A549 (cell line): ENCODE data around the gene COPS9. TPM values are rescaled to one million over a fixed set of nuclear protein-coding genes. Genes with fewer than 3 reads are reported as not detected.

ENCODE experiments used
- ATAC-seq, 2 experiments: fragments of 200-7000 bp in 1 of 2; fragments of >200 bp in 1 of 2; cut with Nextera tagmentation in 1 of 2; cut with Tn5 transposase in 1 of 2; 3 replicates each; pipeline versions ENCODE4 v1.8.0 to v1.9.1; 2018 to 2020; ENCODE audit warnings: mild to moderate bottlenecking in 1 of 2, moderate library complexity in 1 of 2
- CTCF ChIA-PET: fragments of 300-600 bp; sonication (Branson Sonifier 250); formaldehyde crosslinking; extraction: SDS; loops from one replicate; lab custom pipeline; 2021; ENCODE audit warnings: antibody characterized with exemption, inconsistent platforms; lab: Yijun Ruan, JAX
- POLR2A ChIA-PET: fragments of 350-600 bp; formaldehyde crosslinking; extraction: SDS; loops from one replicate; lab custom pipeline; 2021; ENCODE audit warnings: antibody characterized with exemption, inconsistent platforms; lab: Yijun Ruan, JAX
- DNase-seq, 2 experiments: peaks; one replicate each; pipeline versions ENCODE4 v3.0.0 to v3.0.0-alpha.2; 2011 to 2016; ENCODE audit warnings: low read depth in 1 of 2, low spot score in 1 of 2
- FAIRE-seq: peaks from 2 replicates; lab custom pipeline; 2011; peaks lifted over from hg19 to GRCh38; lab: Jason Lieb, UNC
- H3K27ac ChIP-seq, 2 experiments: fragments of >200 bp; sonication (Bioruptor Twin); formaldehyde crosslinking; 3 replicates each; pipeline ENCODE4 v1.5.1; 2016 to 2017
- H3K4me1 ChIP-seq: fragments of >200 bp; sonication (Bioruptor Twin); formaldehyde crosslinking; 3 replicates; pipeline ENCODE4 v1.6.1; 2016
- H3K4me2 ChIP-seq: fragments of >200 bp; sonication (Bioruptor Twin); formaldehyde crosslinking; 3 replicates; pipeline ENCODE4 v1.6.1; 2016
- H3K4me3 ChIP-seq: fragments of >200 bp; sonication (Bioruptor Twin); formaldehyde crosslinking; 3 replicates; pipeline ENCODE4 v1.5.1; 2016
- H3K9me3 ChIP-seq: fragments of >200 bp; sonication (Bioruptor Twin); formaldehyde crosslinking; 3 replicates; pipeline ENCODE4 v1.6.1; 2016
- CBX2 ChIP-seq: fragments of 200-600 bp; sonication (generic); IDR thresholded peaks from 2 replicates; pipeline ENCODE4 v1.6.1; 2016; ENCODE audit warnings: low read depth, mild to moderate bottlenecking, borderline replicate concordance
- CBX8 ChIP-seq: fragments of 200-600 bp; sonication (generic); IDR thresholded peaks from 2 replicates; pipeline ENCODE4 v1.6.1; 2016
- CEBPB ChIP-seq, 2 experiments: fragments of >200 bp in 1 of 2; sonication (Bioruptor Twin) in 1 of 2; formaldehyde crosslinking in 1 of 2; IDR thresholded peaks; 2 replicates each; pipeline ENCODE4 v1.6.1; 2012 to 2016
- CHD4 ChIP-seq: fragments of 200-600 bp; sonication (generic); IDR thresholded peaks from 2 replicates; pipeline ENCODE4 v1.6.1; 2016; ENCODE audit warnings: antibody characterized with exemption, mild to moderate bottlenecking, borderline replicate concordance
- FOSB ChIP-seq: fragments of 250-450 bp; sonication (Bioruptor Pico); IDR thresholded peaks from 2 replicates; pipeline ENCODE4 v1.5.0; 2020; ENCODE audit warnings: mild to moderate bottlenecking, moderate library complexity
- HDAC2 ChIP-seq: fragments of 200-600 bp; sonication (generic); IDR thresholded peaks from 2 replicates; pipeline ENCODE4 v1.6.1; 2016
- KDM5A ChIP-seq: fragments of 200-600 bp; sonication (generic); IDR thresholded peaks from 2 replicates; pipeline ENCODE4 v1.6.1; 2016; ENCODE audit warnings: antibody characterized with exemption, mild to moderate bottlenecking
- MAFK ChIP-seq: fragments of 450-650 bp; IDR thresholded peaks from 2 replicates; pipeline ENCODE4 v1.6.1; 2014; ENCODE audit not compliant: partially characterized antibody
- NR3C1 ChIP-seq: fragments of >200 bp; sonication (Bioruptor Twin); formaldehyde crosslinking; IDR thresholded peaks from 3 replicates; pipeline ENCODE4 v1.6.1; 2017
- RCOR1 ChIP-seq: fragments of 150-350 bp; IDR thresholded peaks from 2 replicates; pipeline ENCODE4 v1.6.1; 2014; ENCODE audit warnings: antibody characterized with exemption, low read length, low read depth
- RFX5 ChIP-seq: fragments of 450-650 bp; IDR thresholded peaks from 2 replicates; pipeline ENCODE4 v1.7.1; 2014; ENCODE audit warnings: antibody characterized with exemption, mild to moderate bottlenecking, moderate library complexity
- SMC3 ChIP-seq: fragments of >200 bp; sonication (Bioruptor Twin); formaldehyde crosslinking; IDR thresholded peaks from 3 replicates; pipeline ENCODE4 v1.6.1; 2018; ENCODE audit warnings: inconsistent platforms
- ZC3H11A ChIP-seq: fragments of 450-650 bp; IDR thresholded peaks from 2 replicates; pipeline ENCODE4 v1.6.1; 2014; ENCODE audit warnings: antibody characterized with exemption, mild to moderate bottlenecking
- ZNF302 ChIP-seq: fragments of 250-450 bp; sonication (Bioruptor Pico); IDR thresholded peaks from 2 replicates; pipeline ENCODE4 v1.9.0; 2021; ENCODE audit warnings: inconsistent platforms, mild to moderate bottlenecking, moderate library complexity
- ZSCAN20 ChIP-seq: fragments of 250-450 bp; sonication (Bioruptor Pico); IDR thresholded peaks from 2 replicates; pipeline ENCODE4 v1.8.0; 2022; ENCODE audit warnings: mild to moderate bottlenecking, moderate library complexity
- WGBS: methylation state at CpG from one replicate; pipeline ENCODE4 v1.1.6; 2017; ENCODE audit errors: missing lambda C conversion rate; 5-methylcytosine and 5-hydroxymethylcytosine counted together
- polyA plus RNA-seq, 4 experiments: library from polyadenylated mRNA; depleted of rRNA in 3 of 4; stranded (reverse); fragments of >200 nt; fragmentation: RNase III in 1 of 4; extraction: RNeasy Plus Mini Kit Qiagen cat#74134 plus additional on column Dnase treatment in 1 of 4; gene quantifications; 2 replicates in 3 of 4; 3 replicates in 1 of 4; pipeline ENCODE4 v1.2.3, GENCODE V29; 2011 to 2017
- TF ChIP-seq, protein P1 (sequence below): fragments of >200 bp; sonication (Bioruptor Twin); formaldehyde crosslinking; IDR thresholded peaks from 3 replicates; pipeline ENCODE4 v1.5.1; 2016
- TF ChIP-seq, protein P2 (sequence below): fragments of >200 bp; sonication (Bioruptor Twin); formaldehyde crosslinking; IDR thresholded peaks from 2 replicates; pipeline ENCODE4 v1.6.1; 2016
- TF ChIP-seq, protein P3 (sequence below): fragments of 250-450 bp; sonication (Bioruptor Pico); IDR thresholded peaks from 2 replicates; pipeline ENCODE4 v1.5.0; 2020; ENCODE audit warnings: low read depth, mild to moderate bottlenecking, moderate library complexity
- TF ChIP-seq, protein P4 (sequence below): IDR thresholded peaks from 2 replicates; pipeline ENCODE4 v1.6.1; 2012
- TF ChIP-seq, protein P5 (sequence below): IDR thresholded peaks from 2 replicates; pipeline ENCODE4 v1.6.1; 2012; ENCODE audit warnings: low read depth, borderline replicate concordance

The COPS9 gene
- polyA plus RNA-seq, 2 of the 4 experiments (the other 2 are of a cell fraction): 321 to 356 TPM

DNA sequence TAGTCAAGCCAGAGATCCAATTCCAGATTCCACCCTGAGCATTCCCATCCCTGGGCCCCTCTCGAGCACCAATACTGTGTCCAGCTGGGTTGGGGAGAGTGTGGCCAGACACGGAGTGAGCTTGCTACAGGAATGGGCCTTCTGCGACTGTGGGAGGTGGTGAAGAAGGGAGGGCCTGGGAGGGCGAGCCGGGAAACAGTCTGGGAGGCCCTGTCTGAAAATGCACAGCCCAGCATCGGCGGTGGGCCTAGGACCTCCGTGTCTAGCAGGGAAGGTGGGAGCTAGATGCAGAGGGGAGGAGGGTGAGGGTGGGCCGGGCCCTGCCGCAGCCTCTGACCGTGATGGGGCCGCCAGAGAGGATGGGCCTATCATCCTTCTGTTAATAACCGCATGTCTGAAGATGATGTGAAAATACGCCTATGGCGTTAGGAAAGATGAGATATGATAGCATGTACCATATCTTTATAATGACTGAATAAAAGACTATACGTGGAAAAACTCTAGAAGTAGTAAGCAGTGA is 6.2 kb upstream of the COPS9 start (continued):
- no peak for TF ChIP-seq NR3C1
- TF ChIP-seq, protein P1, sequence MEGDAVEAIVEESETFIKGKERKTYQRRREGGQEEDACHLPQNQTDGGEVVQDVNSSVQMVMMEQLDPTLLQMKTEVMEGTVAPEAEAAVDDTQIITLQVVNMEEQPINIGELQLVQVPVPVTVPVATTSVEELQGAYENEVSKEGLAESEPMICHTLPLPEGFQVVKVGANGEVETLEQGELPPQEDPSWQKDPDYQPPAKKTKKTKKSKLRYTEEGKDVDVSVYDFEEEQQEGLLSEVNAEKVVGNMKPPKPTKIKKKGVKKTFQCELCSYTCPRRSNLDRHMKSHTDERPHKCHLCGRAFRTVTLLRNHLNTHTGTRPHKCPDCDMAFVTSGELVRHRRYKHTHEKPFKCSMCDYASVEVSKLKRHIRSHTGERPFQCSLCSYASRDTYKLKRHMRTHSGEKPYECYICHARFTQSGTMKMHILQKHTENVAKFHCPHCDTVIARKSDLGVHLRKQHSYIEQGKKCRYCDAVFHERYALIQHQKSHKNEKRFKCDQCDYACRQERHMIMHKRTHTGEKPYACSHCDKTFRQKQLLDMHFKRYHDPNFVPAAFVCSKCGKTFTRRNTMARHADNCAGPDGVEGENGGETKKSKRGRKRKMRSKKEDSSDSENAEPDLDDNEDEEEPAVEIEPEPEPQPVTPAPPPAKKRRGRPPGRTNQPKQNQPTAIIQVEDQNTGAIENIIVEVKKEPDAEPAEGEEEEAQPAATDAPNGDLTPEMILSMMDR: no peak

DNA sequence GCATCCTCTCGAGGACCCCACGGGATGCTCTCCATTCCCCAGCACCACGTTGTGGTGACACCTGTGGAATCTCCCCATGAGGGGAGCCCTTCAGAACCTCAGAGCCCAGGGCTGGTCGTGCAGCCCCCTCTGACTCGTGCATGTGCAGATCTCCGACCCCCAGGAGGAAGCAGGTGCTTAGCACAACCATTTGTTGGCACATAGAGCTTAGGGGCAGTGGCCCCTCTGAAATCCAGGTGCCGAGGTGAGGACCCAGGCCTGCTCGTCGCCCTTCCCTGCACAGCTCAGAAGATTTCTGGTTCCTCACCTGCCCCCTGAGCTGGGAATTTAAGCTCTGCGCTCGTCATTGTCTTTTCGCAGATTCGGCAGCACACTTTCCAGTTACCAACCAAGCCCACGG is 5.6 kb upstream of the COPS9 start:
- TF ChIP-seq, protein P1: no peak
- TF ChIP-seq HDAC2 (no peak), ZSCAN20 (CRISPR knock-in tag) (no peak)
- H3K27ac ChIP-seq: no peak overlapping the region
- 53% methylated on average over 14 of the region's 14 CpGs for WGBS
- no peak overlapping the region for H3K4me3 ChIP-seq
- POLR2A ChIA-PET: no interaction called here
- CTCF ChIA-PET: interaction anchor here (0.6 to 9.6 kb wide), 8 partner anchors 9 to 699 kb away, joined by 3 to 176 read pairs (median 4); no protein-coding TSS in a partner anchor
- FAIRE-seq (no peak), ATAC-seq (no peak), DNase-seq (no peak)
- H3K9me3 ChIP-seq: no peaks in the 10 kb centered on the region
- no peak overlapping the region for H3K4me2 ChIP-seq
- 0 out of 3 replicates have a peak, but pooled peaks cover 3% of the 10 kb centered on the region for H3K4me1 ChIP-seq

DNA sequence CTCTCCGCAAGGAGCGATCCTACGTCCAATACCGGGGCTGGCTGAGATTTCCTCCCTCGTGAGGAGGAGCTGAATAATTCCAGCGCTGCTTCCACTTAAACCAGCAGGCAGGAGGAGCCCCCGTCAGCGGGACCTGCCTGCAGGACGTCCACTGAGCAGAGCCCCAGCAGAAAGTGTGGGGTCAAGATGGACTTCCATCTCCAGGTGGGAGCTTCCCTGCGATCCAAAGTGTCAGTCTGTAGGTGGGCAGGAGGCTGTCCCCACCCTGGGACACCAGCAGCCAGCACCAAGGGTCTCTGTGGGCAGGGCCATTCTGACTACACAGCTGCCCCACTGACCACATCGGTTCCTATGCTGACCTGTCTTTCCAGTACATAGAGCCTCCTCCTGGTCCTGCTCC is 4.8 kb upstream of the COPS9 start:
- ATAC-seq (no peak), FAIRE-seq (no peak)
- ChIA-PET POLR2A (no interaction called here), CTCF (interaction anchor here (6.7 to 9.6 kb wide), 3 partner anchors 12 to 81 kb away, joined by 70 to 176 read pairs (median 71); no protein-coding TSS in a partner anchor)
- no peak overlapping the region for H3K27ac ChIP-seq
- H3K4me3 ChIP-seq: no peak overlapping the region
- H3K4me2 ChIP-seq: no peak overlapping the region
- 0 out of 3 replicates have a peak, but pooled peaks cover 3% of the 10 kb centered on the region for H3K4me1 ChIP-seq
- WGBS: 54% methylated on average over 7 of the region's 11 CpGs
- TF ChIP-seq RFX5 (no peak), MAFK (no peak), FOSB (CRISPR knock-in tag) (no peak), KDM5A (no peak), CHD4 (no peak), CBX8 (no peak), ZC3H11A (no peak)
- TF ChIP-seq, protein P2, sequence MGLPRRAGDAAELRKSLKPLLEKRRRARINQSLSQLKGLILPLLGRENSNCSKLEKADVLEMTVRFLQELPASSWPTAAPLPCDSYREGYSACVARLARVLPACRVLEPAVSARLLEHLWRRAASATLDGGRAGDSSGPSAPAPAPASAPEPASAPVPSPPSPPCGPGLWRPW: no peak
- TF ChIP-seq, protein P1: no peak
- TF ChIP-seq, all 56 proteins: peak for 0
- no peaks in the 10 kb centered on the region for H3K9me3 ChIP-seq
- DNase-seq: no peak

DNA sequence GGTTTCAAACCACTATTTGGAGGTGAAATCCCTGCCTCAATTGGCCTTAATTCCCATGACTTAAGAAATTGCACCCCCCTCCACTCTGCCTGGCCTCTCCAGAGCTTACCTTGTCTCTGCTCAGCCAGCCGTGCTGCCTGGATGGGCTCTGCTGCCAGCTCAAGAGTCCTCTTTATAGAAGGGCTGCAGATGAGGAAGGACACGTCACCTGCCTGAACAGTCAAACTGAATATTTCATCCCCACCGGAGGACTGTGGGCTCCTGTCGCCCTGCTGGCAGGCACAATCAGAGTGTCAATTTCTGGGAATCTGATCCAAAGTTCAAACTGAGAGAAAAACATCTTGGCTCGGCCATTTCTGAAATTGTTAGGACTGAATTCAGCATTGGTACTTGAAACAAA is 4.4 kb upstream of the COPS9 start, which contains the start of gene OTOS:
Gene OTOS, minus strand, starts transcription at position 148 of the 400 bp plus-strand sequence. CDS start 332 bp downstream, outside the sequence.
- Histone ChIP-seq H3K27ac (no peak within 1 kb of the TSS), H3K4me1 (0 out of 3 replicates have a peak, but pooled peaks cover 3% of the 10 kb centered on the region), H3K4me2 (no peak within 1 kb of the TSS), H3K9me3 (no peaks in the 10 kb centered on the region), H3K4me3 (no peak within 1 kb of the TSS)
- ChIA-PET CTCF (interaction anchor here (1.1 to 9.6 kb wide), 5 partner anchors 12 to 119 kb away, joined by 3 to 176 read pairs (median 70); no protein-coding TSS in a partner anchor), POLR2A (no interaction called here)
- no peak for FAIRE-seq
- WGBS: 54% methylated on average over 5 of the region's 5 CpGs
- no peak for DNase-seq
- ATAC-seq: no peak
- TF ChIP-seq ZNF302 (CRISPR knock-in tag): no peak
- no peak for TF ChIP-seq RCOR1
- TF ChIP-seq SMC3: no peak
- TF ChIP-seq, protein P3, sequence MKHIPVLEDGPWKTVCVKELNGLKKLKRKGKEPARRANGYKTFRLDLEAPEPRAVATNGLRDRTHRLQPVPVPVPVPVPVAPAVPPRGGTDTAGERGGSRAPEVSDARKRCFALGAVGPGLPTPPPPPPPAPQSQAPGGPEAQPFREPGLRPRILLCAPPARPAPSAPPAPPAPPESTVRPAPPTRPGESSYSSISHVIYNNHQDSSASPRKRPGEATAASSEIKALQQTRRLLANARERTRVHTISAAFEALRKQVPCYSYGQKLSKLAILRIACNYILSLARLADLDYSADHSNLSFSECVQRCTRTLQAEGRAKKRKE: no peak
- TF ChIP-seq, protein P4, sequence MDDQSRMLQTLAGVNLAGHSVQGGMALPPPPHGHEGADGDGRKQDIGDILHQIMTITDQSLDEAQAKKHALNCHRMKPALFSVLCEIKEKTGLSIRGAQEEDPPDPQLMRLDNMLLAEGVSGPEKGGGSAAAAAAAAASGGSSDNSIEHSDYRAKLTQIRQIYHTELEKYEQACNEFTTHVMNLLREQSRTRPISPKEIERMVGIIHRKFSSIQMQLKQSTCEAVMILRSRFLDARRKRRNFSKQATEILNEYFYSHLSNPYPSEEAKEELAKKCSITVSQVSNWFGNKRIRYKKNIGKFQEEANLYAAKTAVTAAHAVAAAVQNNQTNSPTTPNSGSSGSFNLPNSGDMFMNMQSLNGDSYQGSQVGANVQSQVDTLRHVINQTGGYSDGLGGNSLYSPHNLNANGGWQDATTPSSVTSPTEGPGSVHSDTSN: no peak
- no peak for TF ChIP-seq MAFK
- TF ChIP-seq CEBPB (IDR thresholded peaks at IDR 0.05): no peak
- TF ChIP-seq ZC3H11A: no peak
- no peak for TF ChIP-seq CBX2
- TF ChIP-seq, protein P5, sequence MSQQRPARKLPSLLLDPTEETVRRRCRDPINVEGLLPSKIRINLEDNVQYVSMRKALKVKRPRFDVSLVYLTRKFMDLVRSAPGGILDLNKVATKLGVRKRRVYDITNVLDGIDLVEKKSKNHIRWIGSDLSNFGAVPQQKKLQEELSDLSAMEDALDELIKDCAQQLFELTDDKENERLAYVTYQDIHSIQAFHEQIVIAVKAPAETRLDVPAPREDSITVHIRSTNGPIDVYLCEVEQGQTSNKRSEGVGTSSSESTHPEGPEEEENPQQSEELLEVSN: no peak
- TF ChIP-seq CBX8: no peak
